Gastrocnemius medialis (tissue), 4 donors: ENCODE measurements around the gene ATP5PF.

ENCODE experiments used
- CTCF ChIP-seq, 5 experiments: fragments of 450-650 bp in 3 of 5; fragments of 200-600 bp in 2 of 5; sonication (generic) in 2 of 5; IDR thresholded peaks in 4 of 5; conservative IDR thresholded peaks in 1 of 5; 1 replicate in 4 of 5; 2 replicates in 1 of 5; pipeline ENCODE4 v1.5.1; 2016 to 2019; ENCODE audit warnings: antibody characterized with exemption in 5 of 5, mild to moderate bottlenecking in 3 of 5, moderate library complexity in 3 of 5
- POLR2A ChIP-seq, 2 donors: fragments of 450-650 bp; IDR thresholded peaks; one replicate each; pipeline ENCODE4 v1.6.1; 2017; ENCODE audit warnings: antibody characterized with exemption in 2 of 2, mild to moderate bottlenecking in 2 of 2, moderate library complexity in 2 of 2

- TF ChIP-seq CTCF (IDR thresholded peaks at IDR 0.05 in 4 of 5, conservative IDR thresholded peaks at IDR 0.05 in 1 of 5) (no peak), POLR2A (IDR thresholded peaks at IDR 0.05) (no peak)
Observed at GRCh38 chr21:25689226-25689625, 45.5 kb downstream of the ATP5PF start.
